Measurements from ENCODE around the gene SLC18A3.

- TF ChIP-seq CTCF (IDR thresholded peaks at IDR 0.05; ENCODE audit: low read length) (no peak), EZH2 (IDR thresholded peaks at IDR 0.05; ENCODE audit: borderline replicate concordance, low read length) (no peak)
Observed at GRCh38 chr10:49632406-49633317, 22.6 kb downstream of the SLC18A3 start.
